NOMO-1 treated with dmso at 0.1 percent for 144 hours (cell line): Measurements from ENCODE around the gene GRIK2.

Source experiments
- DNase-seq: peaks from one replicate; lab custom pipeline; 2025; ENCODE audit not compliant: unreplicated experiment; lab: John Stamatoyannopoulos, UW

The GRIK2 gene

GRCh38 chr6:101853231-101854085 lies 459.9 kb downstream of the GRIK2 start:
- no peak for DNase-seq

GRCh38 chr6:101876431-101876830 lies 482.9 kb downstream of the GRIK2 start:
- DNase-seq, result no peak

GRCh38 chr6:101878554-101879276 lies 485.2 kb downstream of the GRIK2 start:
- peak; percentile 43 for DNase-seq

- no peak for DNase-seq
Observed at GRCh38 chr6:101879782-101880181, 486.3 kb downstream of the GRIK2 start.

GRCh38 chr6:101883505-101883904 lies 490.0 kb downstream of the GRIK2 start:
- DNase-seq, result no peak

GRCh38 chr6:101887532-101887931 lies 494.0 kb downstream of the GRIK2 start:
- no peak for DNase-seq

- DNase-seq, result no peak
Observed at GRCh38 chr6:101907356-101908217, 514.1 kb downstream of the GRIK2 start.

GRCh38 chr6:101909366-101909765 lies 515.9 kb downstream of the GRIK2 start:
- no peak for DNase-seq

- no peak for DNase-seq
Observed at GRCh38 chr6:101912311-101912710, 518.8 kb downstream of the GRIK2 start.

- no peak for DNase-seq
Observed at GRCh38 chr6:101918471-101918870, 525.0 kb downstream of the GRIK2 start.

GRCh38 chr6:101921829-101922450 lies 528.4 kb downstream of the GRIK2 start:
- DNase-seq, result no peak

- DNase-seq, result no peak
Observed at GRCh38 chr6:101926149-101926925, 532.8 kb downstream of the GRIK2 start.

- DNase-seq, result no peak
Observed at GRCh38 chr6:101931766-101932165, 538.3 kb downstream of the GRIK2 start.

GRCh38 chr6:101932704-101933103 lies 539.2 kb downstream of the GRIK2 start:
- no peak for DNase-seq

- no peak for DNase-seq
Observed at GRCh38 chr6:101935732-101936131, 542.2 kb downstream of the GRIK2 start.

- no peak for DNase-seq
Observed at GRCh38 chr6:101936516-101936915, 543.0 kb downstream of the GRIK2 start.

GRCh38 chr6:101937108-101937507 lies 543.6 kb downstream of the GRIK2 start:
- DNase-seq, result no peak

- DNase-seq, result no peak
Observed at GRCh38 chr6:101940391-101940790, 546.9 kb downstream of the GRIK2 start.

- no peak for DNase-seq
Observed at GRCh38 chr6:101956961-101957360, 563.5 kb downstream of the GRIK2 start.

GRCh38 chr6:101961357-101961756 lies 567.8 kb downstream of the GRIK2 start:
- no peak for DNase-seq
